M059J (cell line): Measurements from ENCODE around the gene HRH1. TPM values are rescaled to one million over a fixed set of nuclear protein-coding genes. Genes with fewer than 3 reads are reported as not detected.
A peak's percentile ranks its signal among the peaks of the same experiment; 100 is the strongest.
"Not testable (repeated sequence)": the region's sequence is repeated elsewhere in the genome, so short reads cannot be mapped to it uniquely, and the experiment has no call there.

Experiments
- DNase-seq: peaks from one replicate; pipeline ENCODE4 v3.0.0-alpha.2; 2012; ENCODE audit warnings: low read depth
- total RNA-seq: library from RNA; depleted of rRNA; stranded (reverse); fragments of >200 nt; shearing (Covaris generic); gene quantifications from 2 replicates; pipeline ENCODE4 v1.2.3, GENCODE V29; 2014; rRNA removed

The HRH1 gene, protein sequence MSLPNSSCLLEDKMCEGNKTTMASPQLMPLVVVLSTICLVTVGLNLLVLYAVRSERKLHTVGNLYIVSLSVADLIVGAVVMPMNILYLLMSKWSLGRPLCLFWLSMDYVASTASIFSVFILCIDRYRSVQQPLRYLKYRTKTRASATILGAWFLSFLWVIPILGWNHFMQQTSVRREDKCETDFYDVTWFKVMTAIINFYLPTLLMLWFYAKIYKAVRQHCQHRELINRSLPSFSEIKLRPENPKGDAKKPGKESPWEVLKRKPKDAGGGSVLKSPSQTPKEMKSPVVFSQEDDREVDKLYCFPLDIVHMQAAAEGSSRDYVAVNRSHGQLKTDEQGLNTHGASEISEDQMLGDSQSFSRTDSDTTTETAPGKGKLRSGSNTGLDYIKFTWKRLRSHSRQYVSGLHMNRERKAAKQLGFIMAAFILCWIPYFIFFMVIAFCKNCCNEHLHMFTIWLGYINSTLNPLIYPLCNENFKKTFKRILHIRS
- total RNA-seq, result 13.9 and 21.8 TPM in 2 replicates

- peak; percentile 44 for DNase-seq
These were observed at the start of gene HRH1 for GRCh38 chr3:11154036-11154952. Gene HRH1, plus strand, starts transcription at chr3:11154493. Its CDS starts 104,545 bp downstream, at chr3:11259038.

GRCh38 chr3:11113316-11113715 lies 41.0 kb upstream of the HRH1 start:
- not testable (repeated sequence) for DNase-seq

DNA sequence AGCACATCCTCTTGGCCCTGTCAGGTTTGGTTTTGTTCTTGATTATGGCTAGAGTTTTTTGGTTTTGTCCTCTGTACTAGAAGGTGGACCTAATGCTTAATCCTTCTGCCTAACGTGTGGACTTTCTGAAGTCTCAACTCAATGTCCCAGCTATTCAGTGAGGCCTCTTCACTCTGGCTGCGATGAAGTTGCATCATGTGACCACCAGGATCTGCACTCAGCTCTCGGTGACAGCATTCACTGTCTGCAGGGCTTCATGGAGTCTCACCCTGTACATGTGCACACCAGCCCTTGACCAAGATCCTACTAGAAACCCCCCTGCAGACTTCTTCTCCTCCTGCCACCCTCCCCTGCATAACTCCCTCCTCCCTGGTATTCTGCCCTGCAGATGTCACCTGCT lies 38.7 kb upstream of the HRH1 start:
- no peak for DNase-seq

GRCh38 chr3:11116336-11117059 lies 37.8 kb upstream of the HRH1 start:
- no peak for DNase-seq

DNA sequence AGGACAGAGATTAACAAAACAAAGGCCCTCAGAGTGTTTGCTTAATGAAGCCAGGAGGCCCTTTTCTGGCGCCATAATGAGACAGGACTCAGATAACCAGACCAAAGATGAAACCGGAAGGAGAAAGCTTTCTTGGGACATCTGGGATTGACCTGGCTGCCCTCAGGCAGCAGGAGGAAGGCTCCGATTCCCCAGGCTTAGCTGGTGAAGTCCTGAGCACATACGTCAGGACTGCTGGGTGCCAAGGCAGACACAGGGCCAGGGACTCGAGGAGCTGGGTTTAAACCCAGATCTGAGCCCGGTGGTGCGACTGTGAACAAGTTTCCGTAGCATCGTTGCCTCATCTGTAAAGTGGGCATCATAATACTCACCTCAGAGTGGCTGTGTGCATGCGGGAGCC lies 36.7 kb upstream of the HRH1 start:
- DNase-seq, result no peak

GRCh38 chr3:11118181-11118682 lies 36.1 kb upstream of the HRH1 start:
- DNase-seq, result peak; percentile 85

DNA sequence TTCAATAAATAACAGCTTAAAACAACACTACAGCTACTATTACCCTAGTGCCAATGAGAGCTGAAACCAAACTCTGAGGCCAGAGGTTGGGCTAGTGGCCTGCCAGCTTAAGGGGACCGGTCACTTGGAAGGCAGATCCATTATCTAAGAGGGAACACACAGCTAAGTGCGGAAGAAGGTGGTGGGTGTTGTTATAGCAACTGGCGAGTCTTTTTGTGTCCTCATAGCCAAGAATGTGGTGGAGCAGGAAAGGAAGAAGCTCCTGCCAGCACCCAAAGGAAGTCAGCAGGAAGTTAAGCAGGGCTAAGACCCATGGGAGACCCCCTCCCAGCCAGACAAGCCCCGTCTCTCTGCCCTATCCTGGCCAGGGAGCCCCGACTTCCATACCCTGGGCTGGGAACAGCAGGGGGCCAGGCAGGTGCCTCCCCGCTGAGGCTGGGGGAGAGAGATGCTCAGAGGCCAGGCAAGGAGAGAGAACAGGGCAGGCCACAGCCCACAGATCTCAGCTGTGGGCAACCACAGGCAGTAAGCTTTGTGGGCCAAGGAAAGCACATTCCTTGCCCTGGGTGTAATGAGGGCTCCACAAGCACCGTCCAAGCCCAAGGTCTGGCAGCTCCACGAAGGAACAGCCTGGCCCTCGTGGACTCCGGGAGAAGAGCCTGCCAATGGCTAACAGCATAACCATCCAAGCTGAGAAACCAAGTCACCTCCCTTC lies 34.0 kb upstream of the HRH1 start:
- no peak for DNase-seq

- no peak for DNase-seq
These were observed 27.6 kb upstream of the HRH1 start for GRCh38 chr3:11126653-11127052.

DNA sequence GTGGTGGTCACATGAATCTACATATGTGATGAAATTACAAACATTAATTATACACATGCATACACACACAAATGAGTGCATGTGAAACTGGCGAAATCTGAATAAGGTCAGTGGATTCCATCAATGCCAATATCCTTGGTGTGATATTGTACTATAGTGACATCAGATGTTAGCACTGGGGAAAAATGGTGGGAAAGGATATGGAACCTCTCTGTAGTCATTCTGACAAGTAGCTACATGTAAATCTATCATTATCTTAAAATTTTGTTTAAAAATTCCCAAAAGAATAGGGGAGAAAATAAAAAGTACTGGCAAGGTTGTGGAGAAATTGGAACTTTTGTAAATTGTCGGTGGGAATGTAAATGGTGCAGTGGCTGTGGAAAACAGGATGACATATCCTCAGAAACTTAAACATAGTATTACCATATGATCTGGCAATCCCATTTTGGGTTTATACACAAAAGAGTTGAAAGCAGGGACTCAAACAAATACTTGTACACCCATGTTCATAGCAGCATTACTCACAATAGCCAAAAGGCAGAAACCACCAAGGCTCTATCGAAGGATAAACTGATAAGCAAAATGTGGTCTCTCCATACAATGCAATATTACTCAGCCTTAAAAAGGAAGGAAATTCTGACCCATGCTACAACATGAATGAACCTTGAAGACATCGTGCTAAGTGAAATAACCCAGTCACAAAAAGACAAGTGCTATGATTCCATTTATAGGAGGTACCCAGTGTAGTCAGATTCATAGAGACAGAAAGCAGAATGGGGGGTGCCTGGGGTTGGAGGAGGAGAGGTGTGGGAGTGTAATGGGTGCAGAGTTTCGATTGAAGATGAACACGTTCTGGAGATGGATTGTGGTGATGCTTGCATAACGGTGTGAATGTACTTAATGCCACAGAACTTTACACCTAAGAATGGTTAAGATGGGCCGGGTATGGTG lies 25.3 kb upstream of the HRH1 start:
- peak; percentile 42 for DNase-seq

DNA sequence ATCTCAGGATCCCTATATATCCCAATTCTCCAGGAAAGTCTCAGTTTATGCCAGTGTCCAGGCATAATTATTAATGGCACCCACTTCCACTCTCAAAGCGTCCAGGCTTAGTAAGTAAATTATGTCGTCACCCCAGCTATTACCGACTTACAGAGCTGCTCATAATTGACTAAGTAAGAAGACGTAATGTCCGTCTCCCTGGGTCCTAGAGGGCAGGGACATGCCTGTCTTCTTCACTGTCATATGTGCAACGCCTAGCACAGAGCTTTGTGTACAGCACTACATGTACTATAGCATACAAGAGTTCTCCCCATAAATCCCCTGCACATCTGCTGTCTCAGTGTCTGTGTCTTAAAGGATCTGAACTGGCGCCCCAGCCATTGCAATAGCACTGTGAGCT lies 23.9 kb upstream of the HRH1 start:
- no peak for DNase-seq

- DNase-seq, result no peak
These were observed 22.9 kb upstream of the HRH1 start for GRCh38 chr3:11131371-11131770.

GRCh38 chr3:11131886-11132285 lies 22.4 kb upstream of the HRH1 start:
- not testable (repeated sequence) for DNase-seq

DNA sequence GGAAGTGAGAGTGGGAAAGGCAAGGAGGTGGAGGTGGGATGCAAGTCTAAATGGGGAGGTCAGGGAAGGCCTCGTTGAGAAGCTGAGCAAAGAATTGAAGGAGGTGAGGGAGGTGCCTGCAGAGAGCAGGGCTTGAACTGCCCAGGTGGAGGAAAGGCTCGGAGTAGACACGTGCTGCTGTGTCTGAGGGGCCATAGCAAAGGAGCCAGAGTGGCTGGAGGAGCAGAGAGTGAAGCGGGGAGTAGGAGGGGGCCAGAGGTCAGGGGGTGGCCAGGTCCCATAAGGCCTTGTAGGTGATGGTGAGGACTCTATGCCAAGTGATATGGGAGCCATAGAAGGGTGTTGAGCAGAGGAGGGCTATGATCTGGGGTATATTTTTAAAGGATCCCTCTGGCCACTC lies 21.4 kb upstream of the HRH1 start:
- DNase-seq, result no peak

- no peak for DNase-seq
These were observed 19.5 kb upstream of the HRH1 start for GRCh38 chr3:11134794-11135193.

GRCh38 chr3:11136116-11136515 lies 18.2 kb upstream of the HRH1 start:
- peak; percentile 69 for DNase-seq

DNA sequence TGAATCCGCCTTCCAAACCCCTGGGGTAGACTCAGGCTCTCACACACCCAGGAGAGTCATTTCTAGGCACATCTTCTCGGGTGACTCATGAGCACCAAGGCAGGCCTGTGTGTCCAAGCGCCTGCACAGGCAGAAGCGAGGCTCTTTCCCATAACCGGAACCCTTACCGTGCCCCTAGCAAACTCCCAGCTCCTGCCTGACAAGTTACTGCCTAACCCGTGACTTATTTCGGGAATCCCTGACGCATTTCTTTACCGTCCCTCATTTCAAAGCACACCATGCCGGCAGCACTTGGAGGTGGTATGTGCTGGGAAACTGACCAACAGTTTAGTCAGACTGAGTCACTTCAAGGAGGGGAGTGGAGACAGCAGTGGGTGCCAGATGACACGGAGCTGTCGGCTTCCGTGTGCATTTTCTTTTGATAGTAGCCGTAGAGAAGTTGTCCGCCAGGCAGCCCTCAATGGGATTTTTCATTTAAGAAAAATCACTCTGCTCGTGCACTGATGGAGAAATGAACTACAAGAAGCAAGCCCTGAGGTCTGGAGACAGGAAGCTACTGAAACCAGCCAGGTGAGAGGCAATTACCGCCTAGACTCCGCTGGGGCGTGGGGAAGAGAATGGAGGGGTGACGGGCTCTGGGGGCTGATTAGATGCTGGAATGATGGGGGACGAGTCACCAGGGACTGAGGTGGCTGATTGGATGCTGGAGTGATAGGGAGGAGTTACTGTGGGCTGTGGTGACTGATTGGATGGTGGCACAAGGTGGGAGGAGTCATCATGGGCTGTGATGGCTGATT lies 17.3 kb upstream of the HRH1 start:
- DNase-seq, result peak; percentile 99

- DNase-seq, result no peak
These were observed 16.7 kb upstream of the HRH1 start for GRCh38 chr3:11137627-11137959.

- no peak for DNase-seq
These were observed 15.9 kb upstream of the HRH1 start for GRCh38 chr3:11138371-11138770.
